ENCODE data around the gene GFER.
"Not testable (repeated sequence)": the region's sequence is repeated elsewhere in the genome, so short reads cannot be mapped to it uniquely, and the experiment has no call there.

The GFER gene

DNA sequence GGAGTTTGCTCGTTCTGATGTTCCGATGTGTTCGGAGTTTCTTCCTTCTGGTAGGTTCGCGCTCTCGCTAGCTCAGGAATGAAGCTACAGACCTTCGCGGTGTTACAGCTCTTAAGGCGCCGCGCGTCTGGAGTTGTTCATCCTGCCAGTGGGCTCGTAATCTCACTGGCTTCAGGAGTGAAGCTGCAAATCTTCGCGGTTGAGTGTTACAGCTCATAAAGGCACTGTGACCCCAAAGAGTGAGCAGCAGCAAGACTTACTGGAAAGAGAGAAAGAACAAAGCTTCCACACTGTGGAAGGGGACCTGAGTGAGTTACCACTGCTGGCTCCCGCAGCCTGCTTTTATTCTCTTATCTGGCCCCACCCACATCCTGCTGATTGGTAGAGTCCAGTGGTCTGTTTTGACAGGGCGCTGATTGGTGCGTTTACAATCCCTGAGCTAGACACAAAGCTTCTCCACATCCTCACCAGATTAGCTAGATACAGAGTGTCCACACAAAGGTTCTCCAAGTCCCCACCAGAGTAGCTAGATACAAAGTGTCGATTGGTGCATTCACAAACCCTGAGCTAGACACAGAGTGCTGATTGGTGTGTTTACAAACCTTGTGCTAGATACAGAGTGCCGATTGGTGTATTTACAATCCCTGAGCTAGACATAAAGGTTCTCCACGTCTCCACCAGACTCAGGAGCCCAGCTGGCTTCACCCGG lies 26.4 kb upstream of the GFER start:
- not testable (repeated sequence) for DNase-seq (ENCODE audit: low read depth)

DNA sequence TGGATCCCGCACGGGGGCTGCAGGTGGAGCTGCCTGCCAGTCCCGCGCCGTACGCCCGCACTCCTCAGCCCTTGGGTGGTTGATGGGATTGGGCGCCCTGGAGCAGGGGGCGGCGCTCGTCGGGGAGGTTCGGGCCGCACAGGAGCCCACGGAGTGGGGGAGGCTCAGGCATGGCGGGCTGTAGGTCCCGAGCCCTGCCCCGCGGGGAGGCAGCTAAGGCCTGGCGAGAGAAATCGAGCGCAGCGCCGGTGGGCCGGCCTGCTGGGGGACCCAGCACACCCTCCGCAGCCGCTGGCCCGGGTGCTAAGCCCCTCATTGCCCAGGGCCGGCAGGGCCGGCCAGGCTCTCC lies 25.9 kb upstream of the GFER start:
- DNase-seq (ENCODE audit: low read depth) = not testable (repeated sequence)

GRCh38 chr16:1958715-1959268 lies 25.2 kb upstream of the GFER start:
- no peak for DNase-seq (ENCODE audit: low read depth)

DNA sequence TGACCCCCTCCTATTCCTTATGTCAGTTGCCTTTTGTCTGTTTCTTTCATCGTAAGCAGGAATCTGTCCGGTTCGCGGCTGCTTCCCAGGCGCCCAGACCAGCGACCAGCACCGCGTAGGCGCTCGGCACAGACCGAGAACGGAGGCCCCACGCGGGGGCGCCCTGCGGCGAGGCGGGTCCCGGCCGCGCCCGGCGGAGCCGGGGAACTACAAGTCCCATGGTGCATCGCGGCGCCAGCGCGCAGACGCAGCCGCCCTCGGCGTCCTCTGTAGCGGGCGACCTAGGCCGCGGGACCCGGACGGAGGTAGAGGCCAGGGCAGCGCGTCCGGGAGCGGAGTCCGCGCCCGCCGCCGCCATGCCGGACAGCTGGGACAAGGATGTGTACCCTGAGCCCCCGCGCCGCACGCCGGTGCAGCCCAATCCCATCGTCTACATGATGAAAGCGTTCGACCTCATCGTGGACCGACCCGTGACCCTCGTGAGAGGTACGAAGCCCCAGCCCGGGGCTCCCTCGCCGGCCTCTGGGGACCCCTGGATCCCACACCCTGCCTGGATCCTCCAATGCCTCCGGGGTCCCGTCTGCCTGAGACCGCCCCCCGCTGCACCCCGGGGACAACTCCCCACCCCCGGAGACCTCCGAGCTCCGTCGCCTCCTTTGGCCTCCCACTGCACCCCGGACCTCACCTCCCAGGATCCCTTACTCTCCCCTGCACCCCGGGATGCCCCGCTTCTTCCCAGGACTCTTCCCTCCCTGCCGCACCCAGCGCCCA lies 24.5 kb upstream of the GFER start, which contains the start of gene NDUFB10:
TSS of gene NDUFB10 (plus strand) at position 270 of the 771 bp plus-strand sequence. CDS start at position 357, 87 bp downstream.
- DNase-seq (ENCODE audit: low read depth) = peak; percentile 56

DNA sequence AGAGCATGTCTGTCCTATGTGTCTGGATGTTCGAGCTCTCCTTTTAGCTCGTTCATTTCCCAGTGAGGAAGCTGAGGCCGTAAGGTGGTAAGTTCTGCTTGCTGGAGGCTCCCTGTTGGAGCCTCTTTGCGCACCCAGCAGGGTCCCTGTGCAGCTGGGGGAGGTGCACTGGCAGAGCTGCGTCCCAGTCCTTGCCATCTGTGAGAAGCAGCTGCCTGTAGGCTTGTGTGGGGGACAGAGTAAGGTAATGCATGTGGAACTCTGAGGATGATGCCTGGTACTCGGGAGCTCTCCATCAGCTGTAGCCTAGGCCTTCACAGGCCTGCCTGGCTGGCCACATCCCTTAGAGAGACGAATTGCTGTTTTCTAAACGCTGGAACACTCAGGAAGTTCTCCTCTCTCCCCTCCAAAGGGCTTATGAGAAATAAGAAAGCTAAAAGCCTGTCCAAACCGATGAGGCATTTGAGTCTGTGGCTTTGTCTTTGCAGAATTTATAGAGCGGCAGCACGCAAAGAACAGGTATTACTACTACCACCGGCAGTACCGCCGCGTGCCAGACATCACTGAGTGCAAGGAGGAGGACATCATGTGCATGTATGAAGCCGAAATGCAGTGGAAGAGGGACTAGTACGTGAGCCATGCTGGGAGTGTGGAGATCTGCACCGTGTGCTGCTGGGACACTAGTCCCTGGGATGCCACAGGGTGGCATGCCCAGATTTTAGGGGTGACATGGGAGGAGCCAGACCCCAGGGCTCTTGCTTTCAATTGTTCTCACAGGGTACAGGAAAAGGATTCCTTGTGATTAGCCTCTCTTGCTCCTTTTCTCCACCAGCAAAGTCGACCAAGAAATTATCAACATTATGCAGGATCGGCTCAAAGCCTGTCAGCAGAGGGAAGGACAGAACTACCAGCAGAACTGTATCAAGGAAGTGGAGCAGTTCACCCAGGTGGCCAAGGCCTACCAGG lies 23.0 kb upstream of the GFER start:
- no peak for DNase-seq (ENCODE audit: low read depth)

DNA sequence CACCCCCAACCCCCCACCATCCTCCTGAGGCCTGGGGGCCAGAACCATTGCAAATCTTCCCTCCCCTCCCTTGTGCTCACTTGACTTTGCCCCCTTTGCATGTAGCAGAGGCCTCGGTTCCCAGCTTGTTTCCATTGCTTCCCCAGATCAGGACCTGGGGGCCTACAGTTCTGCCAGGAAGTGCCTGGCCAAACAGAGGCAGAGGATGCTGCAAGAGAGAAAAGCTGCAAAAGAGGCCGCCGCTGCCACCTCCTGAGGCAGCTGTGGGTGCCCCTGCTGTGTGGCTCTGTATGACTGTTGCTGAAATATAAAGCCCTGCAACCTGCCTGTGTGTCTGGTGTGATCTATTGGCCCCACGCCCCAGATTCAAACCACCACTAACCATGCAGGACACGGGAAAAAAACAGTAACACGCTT lies 22.3 kb upstream of the GFER start:
- DNase-seq (ENCODE audit: low read depth) = no peak

DNA sequence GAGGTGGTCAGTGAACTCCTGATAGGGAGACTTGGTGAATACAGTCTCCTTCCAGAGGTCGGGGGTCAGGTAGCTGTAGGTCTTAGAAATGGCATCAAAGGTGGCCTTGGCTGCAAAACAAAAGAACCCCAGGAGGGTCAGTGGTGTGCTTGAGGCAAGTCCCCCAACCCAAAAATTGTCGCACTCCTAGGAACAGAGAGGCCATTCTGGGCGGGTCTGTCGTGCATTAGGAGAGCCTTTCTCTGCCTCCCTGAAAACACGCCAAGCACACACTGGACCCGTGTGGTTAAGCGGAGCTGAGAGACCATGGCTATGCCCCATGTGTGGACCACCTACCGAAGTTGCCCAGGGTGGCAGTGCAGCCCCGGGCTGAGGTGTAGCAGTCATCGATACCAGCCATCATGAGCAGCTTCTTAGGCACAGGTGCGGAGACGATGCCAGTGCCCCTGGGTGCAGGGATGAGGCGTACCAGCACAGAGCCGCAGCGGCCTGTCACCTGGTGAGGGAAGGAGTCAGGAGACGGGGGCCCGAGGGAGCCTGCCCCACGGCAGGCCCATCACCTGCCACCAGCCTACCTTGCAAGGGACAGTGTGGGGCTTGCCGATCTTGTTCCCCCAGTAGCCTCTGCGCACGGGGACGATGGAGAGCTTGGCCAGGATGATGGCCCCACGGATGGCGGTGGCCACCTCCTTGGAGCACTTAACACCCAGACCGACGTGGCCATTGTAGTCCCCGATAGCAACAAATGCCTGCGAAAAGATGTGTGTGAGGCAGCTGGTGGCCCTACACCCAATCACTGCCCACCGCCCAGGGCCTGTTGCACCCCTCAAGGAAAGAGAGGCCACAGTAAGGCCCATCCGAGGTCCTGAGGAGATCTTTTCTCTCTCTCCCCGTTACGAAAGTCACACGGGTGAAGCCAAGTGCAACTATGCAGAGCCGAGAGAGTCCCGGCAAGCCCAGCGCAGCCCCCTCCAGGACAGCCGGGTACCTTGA lies 21.5 kb upstream of the GFER start:
- DNase-seq (ENCODE audit: low read depth) = not testable (repeated sequence)

DNA sequence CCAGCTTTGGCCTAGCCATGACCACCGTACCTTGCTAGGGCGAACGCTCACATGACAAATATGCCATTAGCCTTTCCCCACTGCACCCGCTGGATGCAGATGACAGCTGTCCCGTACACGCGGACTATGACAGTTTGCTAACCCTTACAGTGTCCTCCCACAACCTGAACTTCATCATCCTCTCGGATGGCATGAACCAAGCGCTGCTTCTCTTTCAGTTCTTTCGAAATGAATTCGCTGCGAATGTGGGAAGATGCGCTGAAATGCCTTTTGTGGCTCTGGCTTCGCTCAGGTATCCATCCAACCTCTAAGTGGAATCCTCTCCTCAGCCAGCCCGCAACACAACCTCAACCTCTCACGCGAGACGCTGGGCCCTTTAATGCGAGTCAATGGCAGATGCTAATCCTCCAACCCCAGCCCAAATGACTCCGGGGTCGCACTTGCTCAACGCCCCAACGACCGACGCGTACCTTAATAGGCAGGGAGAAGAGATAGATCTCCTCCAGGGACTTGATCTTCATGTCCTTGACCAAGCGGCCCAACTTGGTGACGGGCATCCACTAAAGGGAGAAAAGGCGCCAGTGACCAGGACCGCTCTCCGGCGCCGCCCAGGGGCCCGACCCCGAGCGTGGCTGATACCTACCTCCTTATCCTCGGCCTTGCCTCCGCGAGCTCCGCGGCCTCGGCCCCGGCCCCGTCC lies 20.0 kb upstream of the GFER start:
- no peak for DNase-seq (ENCODE audit: low read depth)

- peak; percentile 85 for DNase-seq (ENCODE audit: low read depth)
Observed at GRCh38 chr16:1964506-1965395, 19.2 kb upstream of the GFER start, which contains the start of gene RPS2. RPS2 (minus strand) TSS chr16:1964826; CDS start chr16:1964625, 201 bp downstream.

DNA sequence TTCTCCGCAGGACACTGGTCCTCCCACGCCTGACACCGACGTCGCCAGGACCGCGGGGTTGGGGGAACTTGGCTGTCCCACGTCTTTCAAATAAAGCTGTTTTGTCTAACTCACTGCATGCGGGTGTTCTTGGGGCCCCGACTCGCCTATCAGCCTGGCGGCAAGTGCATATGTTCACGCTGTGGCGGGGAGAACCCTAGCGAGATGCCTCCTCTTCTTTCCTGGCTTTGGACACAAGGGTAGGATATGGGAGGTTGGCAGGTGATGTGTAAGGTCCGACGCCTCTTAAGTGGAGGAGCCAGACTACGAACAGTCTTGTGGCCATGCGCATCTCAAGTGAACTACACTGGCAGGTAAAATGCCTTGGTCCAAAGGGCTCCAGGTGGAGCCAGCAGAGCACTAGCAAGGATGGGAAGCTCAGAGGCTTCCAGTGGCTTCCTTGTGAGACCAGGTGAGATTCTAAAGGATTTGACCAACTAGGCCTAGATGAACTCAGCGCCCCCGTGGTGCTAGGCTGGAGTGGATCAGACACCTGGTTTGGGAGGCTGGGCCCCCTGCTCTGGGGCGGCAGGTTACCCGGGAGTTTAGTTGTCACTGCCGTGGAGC lies 18.5 kb upstream of the GFER start:
- DNase-seq (ENCODE audit: low read depth) = no peak

- DNase-seq (ENCODE audit: low read depth) = no peak
Observed at GRCh38 chr16:1966460-1966859, 17.5 kb upstream of the GFER start, which contains the start of gene RNF151. RNF151 (plus strand) TSS chr16:1966856; CDS start chr16:1966882, 26 bp downstream.

GRCh38 chr16:1968146-1968953 lies 15.6 kb upstream of the GFER start:
- DNase-seq (ENCODE audit: low read depth) = no peak

DNA sequence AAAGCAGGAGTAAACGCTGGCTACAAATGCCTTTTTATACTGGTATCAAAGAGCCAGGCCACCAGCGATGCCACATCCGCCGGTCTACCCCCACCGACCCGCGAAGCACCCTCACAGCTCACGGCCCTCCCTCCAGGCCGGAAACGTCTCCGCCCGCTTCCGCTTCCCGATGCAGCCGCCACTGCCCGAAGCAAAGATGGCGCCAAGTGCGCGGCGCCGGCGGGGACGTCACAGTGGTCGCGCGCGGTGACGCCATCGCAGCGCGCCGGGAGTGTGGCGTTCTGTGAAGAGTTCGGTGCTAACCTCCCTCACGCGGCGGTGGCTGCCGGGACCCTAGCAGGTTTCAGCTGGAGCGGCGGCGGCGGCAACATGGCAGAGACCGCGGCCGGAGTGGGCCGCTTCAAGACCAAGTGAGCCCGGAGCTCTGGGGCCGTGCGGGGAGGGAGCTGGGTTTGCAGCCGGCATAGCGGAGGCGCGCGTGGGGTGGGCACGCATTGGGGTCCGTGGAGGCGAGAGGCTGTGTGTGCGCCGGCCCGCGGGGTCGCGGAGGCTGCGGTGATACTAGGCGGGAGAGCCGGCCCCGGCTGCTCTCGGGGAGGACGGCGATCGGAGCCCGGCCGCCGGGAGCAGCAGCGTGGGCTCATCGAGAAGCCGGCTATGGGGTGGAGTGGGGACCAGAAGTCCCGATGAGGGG lies 12.1 kb upstream of the GFER start, which contains the start of gene TBL3:
TSS of gene TBL3 (plus strand) at position 258 of the 694 bp plus-strand sequence. CDS start at position 370, 112 bp downstream.
- peak; percentile 73 for DNase-seq (ENCODE audit: low read depth)

DNA sequence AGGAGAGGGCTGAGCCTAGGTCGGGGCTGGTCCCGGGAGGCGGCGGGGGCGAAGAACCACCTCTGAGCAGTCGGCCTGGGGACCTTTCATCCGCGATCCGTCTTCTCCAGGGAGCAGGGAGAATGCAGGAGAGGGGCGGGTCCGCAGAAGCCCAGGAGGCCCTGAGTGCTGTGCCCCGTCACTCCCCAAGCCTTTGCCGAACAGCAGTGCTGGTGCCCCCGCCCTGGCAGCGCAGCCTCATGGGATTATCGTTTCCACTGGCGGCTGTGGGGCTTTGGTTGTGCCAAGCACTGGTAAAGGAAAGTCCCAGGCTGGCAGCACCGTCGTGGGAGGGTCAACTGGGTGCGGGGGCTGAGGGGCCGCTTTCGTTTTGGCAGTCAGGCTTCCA lies 11.5 kb upstream of the GFER start:
- DNase-seq (ENCODE audit: low read depth) = no peak

- DNase-seq (ENCODE audit: low read depth) = no peak
Observed at GRCh38 chr16:1973461-1974156, 10.4 kb upstream of the GFER start.
